ENCODE data around the gene KIR2DL3.

Gene KIR2DL3

GRCh38 chr19:54795758-54796157 lies 57.4 kb downstream of the KIR2DL3 start:
- no peak for DNase-seq
